ENCODE measurements around the gene OR7D2. TPM values are rescaled to one million over a fixed set of nuclear protein-coding genes. Genes with fewer than 3 reads are reported as not detected.

Gene OR7D2
- total RNA-seq, 1 donor from 2014 or later, result not detected

DNA sequence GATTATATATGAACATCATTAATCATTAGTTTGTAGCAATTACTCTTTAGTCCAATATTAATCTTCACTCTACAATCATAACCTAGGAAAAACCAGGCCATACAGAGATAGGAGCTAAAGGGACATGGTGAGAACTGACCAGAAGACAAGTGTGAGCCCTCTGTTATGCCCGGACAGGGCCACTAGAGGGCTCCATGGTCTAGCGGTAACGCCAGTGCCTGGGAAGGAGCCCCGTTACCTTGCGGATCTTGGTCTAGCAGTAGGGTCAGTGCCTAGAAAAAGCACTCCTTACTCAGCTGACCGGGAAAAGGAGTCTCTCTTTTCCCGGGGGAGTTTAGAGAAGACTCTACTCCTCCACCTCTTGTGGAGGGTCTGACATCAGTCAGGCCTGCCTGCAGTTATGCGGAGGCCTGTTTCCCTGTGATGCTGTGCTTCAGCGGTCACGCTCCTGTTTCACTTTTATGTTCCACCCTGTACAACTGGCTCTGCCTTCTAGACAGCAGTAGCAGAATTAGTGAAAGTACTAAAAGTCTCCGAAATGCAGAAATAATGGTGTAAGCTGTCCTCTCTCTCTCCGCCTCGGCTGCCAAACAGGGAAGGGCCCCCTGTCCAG lies 26.8 kb downstream of the OR7D2 start:
- intact Hi-C loops (cut with DNase I), result loop anchor here (2.0 kb wide), 1 partner anchor 591 kb away; no protein-coding TSS in a partner anchor
- H3K27me3 ChIP-seq, result no peaks in the 10 kb centered on the region
- H3K27ac ChIP-seq, result no peak overlapping the region
- DNase-seq (ENCODE audit: low spot score in 2 of 2), result peak; percentile 16 to 78
- TF ChIP-seq CTCF (IDR thresholded peaks at IDR 0.05), result peak; percentile 71 to 94 (median 87)
- no peaks in the 10 kb centered on the region for H3K36me3 ChIP-seq
- H3K4me3 ChIP-seq, result peak overlapping the region; percentile 17 to 41
- no peaks in the 10 kb centered on the region for H3K9me3 ChIP-seq
- H3K4me1 ChIP-seq, result no peaks in the 10 kb centered on the region

GRCh38 chr19:9219489-9219888 lies 40.7 kb downstream of the OR7D2 start, which contains the start of gene OR7D4:
TSS of gene OR7D4 (minus strand) at chr19:9219589. CDS start at chr19:9214837, 4,752 bp downstream.
- intact Hi-C loops (cut with DNase I), result no loop called here
- H3K36me3 ChIP-seq, result no peaks in the 10 kb centered on the region
- DNase-seq (ENCODE audit: low spot score in 2 of 2), result no peak
- no peak for TF ChIP-seq CTCF (IDR thresholded peaks at IDR 0.05)
- no peaks in the 10 kb centered on the region for H3K9me3 ChIP-seq
- H3K27ac ChIP-seq, result no peak within 1 kb of the TSS
- H3K4me3 ChIP-seq, result no peak within 1 kb of the TSS
- H3K27me3 ChIP-seq, result no peaks in the 10 kb centered on the region
- no peaks in the 10 kb centered on the region for H3K4me1 ChIP-seq

Other genes with a start within 250 kb of the OR7D2 start
- 0.32 TPM for gene MUC16, start 168.6 kb upstream of the OR7D2 start, total RNA-seq
- gene OR1M1, start 91.9 kb upstream of the OR7D2 start, total RNA-seq, result not detected
- not detected for gene OR7G2, start 71.5 kb upstream of the OR7D2 start, total RNA-seq
- gene OR7G1, start 63.2 kb upstream of the OR7D2 start, total RNA-seq, result not detected
- not detected for gene OR7G3, start 52.0 kb upstream of the OR7D2 start, total RNA-seq
- 22.0 TPM for gene ZNF317, start 38.6 kb upstream of the OR7D2 start, total RNA-seq
- gene OR7D4, start 40.6 kb downstream of the OR7D2 start, total RNA-seq, result not detected
- gene OR7E24, start 72.0 kb downstream of the OR7D2 start, total RNA-seq, result not detected
- gene ZNF699, start 130.9 kb downstream of the OR7D2 start, total RNA-seq, result 6.8 TPM
- gene ZNF559, start 145.2 kb downstream of the OR7D2 start, total RNA-seq, result 1.5 TPM
- not detected for gene ZNF177, start 184.0 kb downstream of the OR7D2 start, total RNA-seq